ENCODE data around the gene MRPL19.
"Not testable (repeated sequence)": the region's sequence is repeated elsewhere in the genome, so short reads cannot be mapped to it uniquely, and the experiment has no call there.

Gene MRPL19

GRCh38 chr2:75675908-75676307 lies 29.3 kb downstream of the MRPL19 start:
- DNase-seq = no peak

GRCh38 chr2:75676464-75676863 lies 29.9 kb downstream of the MRPL19 start:
- DNase-seq = no peak

DNA sequence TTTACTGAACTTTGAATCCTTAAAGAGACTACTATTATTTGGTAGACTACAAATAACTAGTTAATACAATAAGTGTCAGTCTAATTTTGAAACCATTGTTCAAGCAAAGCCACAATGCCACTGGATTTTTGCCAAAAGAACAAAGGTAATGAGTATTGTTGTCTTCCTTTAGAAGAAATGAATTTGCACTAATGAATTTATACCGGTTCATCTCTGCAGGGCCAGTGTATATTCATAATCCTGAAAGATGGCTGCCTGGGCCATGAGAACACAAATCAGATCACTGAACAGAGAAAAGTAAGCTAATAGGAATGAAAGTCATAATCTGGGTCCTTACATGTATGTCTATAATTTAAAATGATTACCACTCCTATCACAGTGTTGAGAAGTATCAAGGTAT lies 33.0 kb downstream of the MRPL19 start:
- DNase-seq = peak; percentile 2

- no peak for DNase-seq
These were observed 33.8 kb downstream of the MRPL19 start for GRCh38 chr2:75680402-75680801.

- DNase-seq = not testable (repeated sequence)
These were observed 36.8 kb downstream of the MRPL19 start for GRCh38 chr2:75683430-75683829.

- DNase-seq = no peak
These were observed 41.6 kb downstream of the MRPL19 start for GRCh38 chr2:75688196-75688595.

DNA sequence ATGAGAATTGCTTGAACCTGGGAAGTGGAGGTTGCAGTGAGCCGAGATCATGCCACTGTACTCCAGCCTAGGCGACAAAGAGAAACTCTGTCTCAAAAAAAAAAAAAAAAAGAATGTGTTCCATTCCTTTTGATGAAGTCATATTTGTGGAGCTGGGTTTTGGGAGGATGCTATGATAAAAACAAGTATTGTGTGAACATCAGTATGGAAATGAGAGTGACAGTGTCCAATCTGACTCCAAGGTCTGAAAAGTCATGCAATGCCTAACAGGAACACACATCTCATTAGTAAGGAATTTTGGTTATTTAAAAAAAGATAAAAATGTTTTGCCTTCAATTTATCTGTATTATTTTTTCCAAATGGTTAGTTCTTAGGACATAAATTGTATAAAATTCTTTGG lies 52.3 kb downstream of the MRPL19 start:
- DNase-seq = no peak

DNA sequence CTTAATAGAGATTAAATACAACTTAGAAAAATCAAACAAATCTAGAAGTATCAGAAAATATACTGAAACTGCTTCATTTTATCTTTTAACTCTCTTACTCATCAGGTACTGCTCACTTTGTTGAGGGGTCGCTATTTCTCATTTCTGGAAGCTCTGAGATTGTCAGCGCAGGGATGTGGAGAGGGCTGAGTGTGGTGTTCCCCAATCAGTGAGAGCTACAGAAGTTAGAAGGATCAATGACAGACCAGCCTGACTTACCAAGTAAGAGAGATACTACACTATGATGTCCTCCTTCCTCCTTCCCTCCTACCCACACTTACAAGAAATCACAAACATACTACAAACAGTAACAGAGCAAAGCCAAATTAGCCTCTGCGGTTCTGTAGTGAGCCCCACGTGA lies 56.0 kb downstream of the MRPL19 start:
- no peak for DNase-seq

DNA sequence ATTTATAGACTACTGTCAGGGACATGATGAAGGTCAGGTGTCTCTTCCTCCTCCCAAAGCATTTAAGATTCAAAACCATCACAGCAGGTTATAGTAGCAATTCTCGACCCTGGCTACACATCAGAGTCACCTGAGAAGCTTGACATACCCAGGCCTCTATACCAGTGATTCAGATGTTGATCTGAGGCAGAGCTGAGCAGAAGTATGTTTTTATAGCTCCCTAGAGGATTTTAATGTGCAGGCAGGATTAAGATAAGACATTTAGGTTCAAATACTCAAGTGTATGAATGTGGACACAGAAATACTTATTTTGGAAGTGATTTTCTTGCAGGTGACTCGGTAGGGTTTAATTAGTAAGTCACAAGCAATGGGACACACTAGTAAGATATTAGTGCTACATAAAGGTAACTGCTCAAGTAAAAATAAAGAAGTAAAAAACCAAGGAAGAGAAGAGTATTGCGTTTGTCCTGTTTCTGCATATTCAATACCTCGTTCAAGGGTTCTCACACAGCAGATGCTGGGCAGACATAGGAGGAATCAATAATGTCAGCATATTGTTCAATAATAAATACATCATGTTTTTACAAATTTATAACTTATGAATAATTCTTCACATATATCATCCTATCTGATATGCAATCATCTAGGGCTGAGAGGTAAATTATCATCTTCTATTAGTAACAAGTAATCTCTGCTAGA lies 57.2 kb downstream of the MRPL19 start:
- no peak for DNase-seq

DNA sequence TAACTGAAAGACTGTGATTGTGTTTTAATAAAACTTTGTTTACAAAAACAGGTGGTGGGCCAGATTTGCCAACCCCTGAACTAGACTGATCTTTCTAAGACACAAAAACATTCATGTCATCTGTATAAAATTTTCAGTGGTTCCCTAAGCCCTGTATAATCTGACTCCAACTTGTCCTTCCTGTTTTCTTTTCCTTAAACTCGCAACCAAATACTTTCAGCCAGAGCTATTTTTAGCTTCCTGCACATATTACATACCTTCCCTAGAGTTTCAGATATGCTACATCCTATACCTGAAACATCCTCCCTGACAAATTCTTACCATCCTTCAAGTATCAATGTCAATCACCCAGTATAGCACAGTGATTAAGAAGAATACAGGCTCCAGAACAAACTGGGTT lies 59.3 kb downstream of the MRPL19 start:
- DNase-seq = no peak

GRCh38 chr2:75707901-75708300 lies 61.3 kb downstream of the MRPL19 start:
- no peak for DNase-seq

GRCh38 chr2:75709297-75709696 lies 62.7 kb downstream of the MRPL19 start:
- DNase-seq = no peak

GRCh38 chr2:75710220-75710576 lies 63.6 kb downstream of the MRPL19 start:
- DNase-seq = no peak

- DNase-seq = peak; percentile 91
These were observed 64.1 kb downstream of the MRPL19 start, which contains the start of gene GCFC2 for GRCh38 chr2:75710577-75711253. GCFC2 (minus strand) TSS chr2:75710915; CDS start chr2:75710855, 60 bp downstream.

GRCh38 chr2:75711590-75711989 lies 65.0 kb downstream of the MRPL19 start:
- not testable (repeated sequence) for DNase-seq

- DNase-seq = no peak
These were observed 69.8 kb downstream of the MRPL19 start for GRCh38 chr2:75716406-75716805.

GRCh38 chr2:75719616-75720015 lies 73.0 kb downstream of the MRPL19 start:
- DNase-seq = no peak

DNA sequence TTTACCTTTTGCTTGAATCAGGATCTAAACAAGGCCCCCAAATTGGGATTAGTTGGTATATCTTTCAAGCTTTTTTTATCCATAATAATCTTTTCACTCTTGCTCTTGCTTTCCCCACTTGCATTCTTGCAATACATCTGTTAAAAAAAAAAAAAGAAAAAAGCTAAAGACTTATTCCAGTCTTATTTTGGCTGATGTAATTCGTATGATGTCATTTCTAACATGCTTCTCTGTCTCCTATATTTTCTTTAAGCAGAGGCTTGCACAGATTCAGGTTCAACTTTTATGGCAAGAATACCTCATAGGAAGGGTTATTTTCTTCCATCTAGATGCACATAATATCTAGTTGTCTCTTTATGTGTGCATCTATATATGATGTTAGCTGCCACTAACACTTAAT lies 73.9 kb downstream of the MRPL19 start:
- no peak for DNase-seq

- no peak for DNase-seq
These were observed 76.1 kb downstream of the MRPL19 start for GRCh38 chr2:75722687-75723086.

DNA sequence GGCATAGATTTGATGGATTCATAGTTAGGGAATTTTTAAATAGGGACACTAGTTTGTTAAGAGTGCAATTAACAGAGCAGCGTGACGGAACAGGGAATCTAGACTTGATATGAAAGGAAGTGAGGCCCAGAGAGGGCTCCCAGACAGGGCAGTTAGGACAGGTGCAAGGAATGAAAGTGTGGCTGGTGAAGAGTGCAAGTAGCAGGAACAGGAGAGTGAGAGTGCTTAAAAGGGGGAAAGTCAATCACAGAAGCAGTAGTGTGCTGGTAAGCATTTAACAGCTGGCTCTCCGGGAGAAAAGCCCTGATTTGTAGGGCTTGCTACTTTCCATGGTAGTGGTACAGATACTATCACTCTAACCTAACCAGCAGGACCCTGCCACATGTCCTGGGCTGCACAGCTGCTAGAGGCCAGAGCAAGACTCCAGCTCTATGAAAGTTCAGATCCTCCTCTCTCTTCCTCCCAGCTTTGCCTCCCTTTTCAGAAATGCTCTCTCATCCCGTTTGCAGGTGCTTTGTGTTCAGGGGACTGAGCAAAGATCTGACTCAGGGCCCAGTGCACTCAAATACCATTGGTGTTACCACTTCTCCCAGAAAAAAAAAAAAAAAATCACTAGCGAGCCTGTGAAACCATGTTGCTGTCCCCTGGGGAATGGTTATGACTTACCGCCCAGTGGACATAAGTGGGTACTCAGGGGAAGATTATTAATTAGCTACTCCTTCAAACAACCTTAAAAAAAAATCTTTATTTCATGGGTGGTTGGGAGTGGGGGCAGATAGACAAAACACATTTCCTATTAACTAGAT lies 82.2 kb downstream of the MRPL19 start:
- no peak for DNase-seq

GRCh38 chr2:75729861-75730260 lies 83.3 kb downstream of the MRPL19 start:
- peak; percentile 4 for DNase-seq

DNA sequence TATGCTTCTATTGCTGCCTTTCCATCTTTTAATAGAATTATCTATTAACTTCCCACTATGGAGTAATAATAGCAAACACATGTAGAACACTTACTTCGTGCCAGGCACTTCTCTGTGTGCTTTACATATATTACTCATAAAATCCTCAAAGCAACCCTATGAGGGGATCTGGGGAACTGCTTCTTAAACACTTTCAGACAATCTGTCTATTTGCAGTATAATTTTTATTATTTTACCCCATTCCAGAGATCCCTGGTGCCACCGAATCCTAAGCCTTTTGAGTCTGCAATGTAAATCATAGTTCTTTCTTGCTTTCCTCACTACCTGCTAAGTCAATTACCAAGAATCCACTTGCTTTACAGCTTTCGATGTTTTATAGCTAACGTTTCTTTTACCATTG lies 89.7 kb downstream of the MRPL19 start:
- no peak for DNase-seq

- no peak for DNase-seq
These were observed 91.4 kb downstream of the MRPL19 start for GRCh38 chr2:75737961-75738360.
